Spleen (tissue), 7 donors: ENCODE measurements around the gene ST6GALNAC3.

Experiments used
- CTCF ChIP-seq, 11 experiments: fragments of 200-600 bp in 7 of 11; fragments of 450-650 bp in 4 of 11; sonication (generic) in 4 of 11; IDR thresholded peaks in 8 of 11; conservative IDR thresholded peaks in 3 of 11; 1 replicate in 7 of 11; 2 replicates in 4 of 11; pipeline versions ENCODE4 v1.4.0 to v1.8.0; 2016 to 2021; ENCODE audit warnings: antibody characterized with exemption in 11 of 11, inconsistent platforms in 4 of 11, mild to moderate bottlenecking in 1 of 11
- POLR2A ChIP-seq, 3 donors: fragments of 450-650 bp; IDR thresholded peaks; one replicate each; pipeline ENCODE4 v1.5.1; 2017; ENCODE audit warnings: antibody characterized with exemption in 3 of 3, mild to moderate bottlenecking in 1 of 3
- POLR2AphosphoS5 ChIP-seq, 3 donors: sonication (generic); formaldehyde crosslinking; IDR thresholded peaks; one replicate each; pipeline ENCODE4 v1.5.1; 2017; ENCODE audit warnings: antibody characterized with exemption in 3 of 3
- donor health status: DM: no; HTN: no; CAD: no; lungs with moderate emphysema.
- donor health status: DM: no; HTN: no; CAD: no.
- donor health status: DM: no; HTN: no; CAD: no.

GRCh38 chr1:76068542-76068941 is 6.0 kb upstream of the ST6GALNAC3 start:
- TF ChIP-seq CTCF (IDR thresholded peaks at IDR 0.05 in 8 of 11, conservative IDR thresholded peaks at IDR 0.05 in 3 of 11) (no peak), POLR2A (IDR thresholded peaks at IDR 0.05) (no peak), POLR2AphosphoS5 (IDR thresholded peaks at IDR 0.05) (no peak)
